ENCODE results near the gene RMRP.

- TF ChIP-seq GATA2 (IDR thresholded peaks at IDR 0.05; ENCODE audit: low read depth, low read length) (no peak), GATA3 (IDR thresholded peaks at IDR 0.05; ENCODE audit: low read depth, low read length) (no peak)
These were observed 31.9 kb upstream of the RMRP start, which contains the start of gene TPM2 for GRCh38 chr9:35689542-35690293.
